ENCODE data around the gene TMEM53. TPM values are rescaled to one million over a fixed set of nuclear protein-coding genes. Genes with fewer than 3 reads are reported as not detected.
A peak's percentile ranks its signal among the peaks of the same experiment; 100 is the strongest.

The TMEM53 gene
- total RNA-seq, 1 donor from 2014 or later = 7.3 TPM

DNA sequence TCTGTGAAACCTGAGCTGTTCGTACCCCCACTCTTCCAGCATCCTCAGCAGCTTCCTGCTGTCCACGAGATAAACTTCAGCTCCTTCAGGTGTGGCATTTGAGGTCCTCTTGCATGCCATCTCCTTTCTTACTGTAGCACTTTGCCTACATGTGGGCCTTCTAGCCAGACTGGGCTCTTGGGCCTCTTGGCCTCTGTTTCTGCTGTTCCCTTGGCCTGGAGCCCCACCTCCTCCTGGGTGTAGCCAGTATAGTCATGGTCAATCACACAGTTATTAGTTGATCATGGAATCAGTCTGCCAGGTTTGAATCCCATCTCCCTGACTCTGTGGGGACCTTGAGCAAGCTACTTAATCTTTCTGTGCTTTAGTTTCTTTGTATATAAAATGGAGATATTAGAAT is 26.4 kb downstream of the TMEM53 start:
- Histone ChIP-seq H3K9ac (ENCODE audit: low read length) (no peak overlapping the region), H2AFZ (ENCODE audit: low read depth, low read length) (no peak overlapping the region), H3K27ac (ENCODE audit: low read depth, low read length) (no peak overlapping the region), H3K9me3 (ENCODE audit: insufficient read depth, low read depth, low read length) (no peaks in the 10 kb centered on the region), H3K36me3 (ENCODE audit: insufficient read depth, low read length) (peaks cover 5% of the 10 kb centered on the region), H3K4me3 (ENCODE audit: insufficient read depth, low read depth, low read length) (no peak overlapping the region), H4K20me1 (ENCODE audit: insufficient read depth, low read length) (peaks cover 52% of the 10 kb centered on the region), H3K79me2 (ENCODE audit: insufficient read depth, low read length) (no peaks in the 10 kb centered on the region), H3K27me3 (ENCODE audit: insufficient read depth, low read length) (no peaks in the 10 kb centered on the region), H3K4me2 (ENCODE audit: low read length) (no peak overlapping the region), H3K4me1 (ENCODE audit: insufficient read depth, low read length) (peaks cover 9% of the 10 kb centered on the region)
- DNase-seq (ENCODE audit: low read depth) (no peak), FAIRE-seq (no peak)
- no peak overlapping the region for H3K4me3 Mint-ChIP-seq (ENCODE audit: unreplicated experiment)
- no peak overlapping the region for H3K27ac Mint-ChIP-seq (ENCODE audit: unreplicated experiment)
- no peak for TF ChIP-seq EZH2 (IDR thresholded peaks at IDR 0.05; ENCODE audit: insufficient read depth, low read length)
- no peak for TF ChIP-seq CTCF (IDR thresholded peaks at IDR 0.05; ENCODE audit: insufficient read depth, low read depth, low read length)
- no peaks in the 10 kb centered on the region for H3K9me3 Mint-ChIP-seq (ENCODE audit: unreplicated experiment)
- peaks cover 20% of the 10 kb centered on the region for H3K36me3 Mint-ChIP-seq (ENCODE audit: low read depth, unreplicated experiment)
- H3K4me1 Mint-ChIP-seq (ENCODE audit: low read depth, unreplicated experiment) = peaks cover 6% of the 10 kb centered on the region
- no peaks in the 10 kb centered on the region for H3K27me3 Mint-ChIP-seq (ENCODE audit: low read depth, unreplicated experiment)

- peak; percentile 41 for DNase-seq (ENCODE audit: low read depth)
- Histone ChIP-seq H3K36me3 (ENCODE audit: insufficient read depth, low read length) (peaks cover 9% of the 10 kb centered on the region), H2AFZ (ENCODE audit: low read depth, low read length) (no peak overlapping the region), H3K4me1 (ENCODE audit: insufficient read depth, low read length) (peaks cover 9% of the 10 kb centered on the region), H3K4me2 (ENCODE audit: low read length) (no peak overlapping the region), H4K20me1 (ENCODE audit: insufficient read depth, low read length) (peaks cover 56% of the 10 kb centered on the region), H3K4me3 (ENCODE audit: insufficient read depth, low read depth, low read length) (no peak overlapping the region), H3K9me3 (ENCODE audit: insufficient read depth, low read depth, low read length) (no peaks in the 10 kb centered on the region), H3K27ac (ENCODE audit: low read depth, low read length) (no peak overlapping the region), H3K79me2 (ENCODE audit: insufficient read depth, low read length) (peaks cover 4% of the 10 kb centered on the region), H3K9ac (ENCODE audit: low read length) (no peak overlapping the region), H3K27me3 (ENCODE audit: insufficient read depth, low read length) (no peaks in the 10 kb centered on the region)
- TF ChIP-seq EZH2 (IDR thresholded peaks at IDR 0.05; ENCODE audit: insufficient read depth, low read length) (no peak), CTCF (IDR thresholded peaks at IDR 0.05; ENCODE audit: insufficient read depth, low read depth, low read length) (no peak)
- no peak for FAIRE-seq
- Mint-ChIP-seq H3K27me3 (ENCODE audit: low read depth, unreplicated experiment) (no peaks in the 10 kb centered on the region), H3K36me3 (ENCODE audit: low read depth, unreplicated experiment) (peaks cover 24% of the 10 kb centered on the region), H3K4me3 (ENCODE audit: unreplicated experiment) (no peak overlapping the region), H3K9me3 (ENCODE audit: unreplicated experiment) (no peaks in the 10 kb centered on the region), H3K27ac (ENCODE audit: unreplicated experiment) (no peak overlapping the region), H3K4me1 (ENCODE audit: low read depth, unreplicated experiment) (peaks cover 11% of the 10 kb centered on the region)
Measured at GRCh38 chr1:44646261-44647110, 27.8 kb downstream of the TMEM53 start.

All from astrocyte (in vitro differentiated cells and primary cell).